ENCODE measurements around the gene LTBP4. TPM values are rescaled to one million over a fixed set of nuclear protein-coding genes. Genes with fewer than 3 reads are reported as not detected.
"Not testable (repeated sequence)": the region's sequence is repeated elsewhere in the genome, so short reads cannot be mapped to it uniquely, and the experiment has no call there.

The LTBP4 gene
- total RNA-seq, 1 experiment from 2014 or later: 75.4 TPM

DNA sequence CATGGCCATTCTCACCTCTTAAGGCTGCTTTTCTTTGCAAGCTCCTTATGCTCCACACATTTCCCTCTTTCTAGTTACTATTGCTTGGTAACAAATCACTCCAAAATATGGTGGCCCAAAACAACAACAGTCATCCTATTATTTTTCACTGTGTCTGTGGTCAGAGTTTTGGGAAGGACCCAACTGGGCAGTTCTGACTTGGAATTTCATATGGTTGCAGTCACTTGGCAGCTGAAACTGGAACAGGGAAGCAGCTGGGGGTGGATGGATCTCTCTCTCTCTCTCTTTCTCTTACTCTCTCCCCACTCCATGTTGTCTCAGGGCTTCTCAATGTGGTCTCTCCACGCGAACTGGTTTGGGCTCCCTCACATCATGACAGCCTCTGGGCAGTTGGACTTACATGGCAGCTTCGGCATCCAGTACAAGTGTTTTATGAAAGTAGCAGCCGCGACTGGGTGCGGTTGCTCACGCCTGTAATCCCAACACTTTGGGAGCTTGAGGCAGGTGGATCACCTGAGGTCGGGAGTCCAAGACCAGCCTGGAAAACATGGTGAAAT is 49.7 kb downstream of the LTBP4 start:
- TF ChIP-seq SIN3A (IDR thresholded peaks at IDR 0.05; ENCODE audit: borderline replicate concordance, insufficient read depth, low read depth, low read length) (no peak), TCF7L2 (IDR thresholded peaks at IDR 0.05; ENCODE audit: low read depth, low read length) (no peak), POLR2AphosphoS5 (IDR thresholded peaks at IDR 0.05; ENCODE audit: low read depth, low read length) (no peak), CTCF (IDR thresholded peaks at IDR 0.05) (no peak)
- TF ChIP-seq, protein P1, sequence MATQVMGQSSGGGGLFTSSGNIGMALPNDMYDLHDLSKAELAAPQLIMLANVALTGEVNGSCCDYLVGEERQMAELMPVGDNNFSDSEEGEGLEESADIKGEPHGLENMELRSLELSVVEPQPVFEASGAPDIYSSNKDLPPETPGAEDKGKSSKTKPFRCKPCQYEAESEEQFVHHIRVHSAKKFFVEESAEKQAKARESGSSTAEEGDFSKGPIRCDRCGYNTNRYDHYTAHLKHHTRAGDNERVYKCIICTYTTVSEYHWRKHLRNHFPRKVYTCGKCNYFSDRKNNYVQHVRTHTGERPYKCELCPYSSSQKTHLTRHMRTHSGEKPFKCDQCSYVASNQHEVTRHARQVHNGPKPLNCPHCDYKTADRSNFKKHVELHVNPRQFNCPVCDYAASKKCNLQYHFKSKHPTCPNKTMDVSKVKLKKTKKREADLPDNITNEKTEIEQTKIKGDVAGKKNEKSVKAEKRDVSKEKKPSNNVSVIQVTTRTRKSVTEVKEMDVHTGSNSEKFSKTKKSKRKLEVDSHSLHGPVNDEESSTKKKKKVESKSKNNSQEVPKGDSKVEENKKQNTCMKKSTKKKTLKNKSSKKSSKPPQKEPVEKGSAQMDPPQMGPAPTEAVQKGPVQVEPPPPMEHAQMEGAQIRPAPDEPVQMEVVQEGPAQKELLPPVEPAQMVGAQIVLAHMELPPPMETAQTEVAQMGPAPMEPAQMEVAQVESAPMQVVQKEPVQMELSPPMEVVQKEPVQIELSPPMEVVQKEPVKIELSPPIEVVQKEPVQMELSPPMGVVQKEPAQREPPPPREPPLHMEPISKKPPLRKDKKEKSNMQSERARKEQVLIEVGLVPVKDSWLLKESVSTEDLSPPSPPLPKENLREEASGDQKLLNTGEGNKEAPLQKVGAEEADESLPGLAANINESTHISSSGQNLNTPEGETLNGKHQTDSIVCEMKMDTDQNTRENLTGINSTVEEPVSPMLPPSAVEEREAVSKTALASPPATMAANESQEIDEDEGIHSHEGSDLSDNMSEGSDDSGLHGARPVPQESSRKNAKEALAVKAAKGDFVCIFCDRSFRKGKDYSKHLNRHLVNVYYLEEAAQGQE (IDR thresholded peaks at IDR 0.05; ENCODE audit: insufficient read depth in 1 of 2, low read depth in 2 of 2, low read length in 1 of 2): no peak
- ChIA-PET CTCF (no interaction called here), POLR2A (no interaction called here)
- Histone ChIP-seq H3K36me3 (ENCODE audit: control insufficient read depth, insufficient read depth, low read length) (no peaks in the 10 kb centered on the region), H3K27me3 (ENCODE audit: control insufficient read depth, insufficient read depth, low read length) (no peaks in the 10 kb centered on the region), H3K4me3 (ENCODE audit: low read depth in 2 of 2, low read length in 2 of 2) (no peak overlapping the region), H3K4me1 (ENCODE audit: control insufficient read depth, insufficient read depth, low read length) (peaks cover 2% of the 10 kb centered on the region; the same call in 1 of the 2 replicates), H3K9me3 (ENCODE audit: control insufficient read depth, insufficient read depth, low read depth, low read length) (no peaks in the 10 kb centered on the region), H3K27ac (ENCODE audit: low read length) (no peak overlapping the region)
- in situ Hi-C loops (cut with HindIII; ENCODE audit: low pct_unique_long_range_greater_than_20kb, low sequenced_read_pairs) (no loop called here), intact Hi-C loops (cut with micrococcal nuclease; ENCODE audit: unreplicated experiment) (no loop called here)
- ATAC-seq (no peak), DNase-seq (ENCODE audit: low read depth, low spot score) (no peak)
- BruUV-seq (replicated peaks): no TSS peak

DNA sequence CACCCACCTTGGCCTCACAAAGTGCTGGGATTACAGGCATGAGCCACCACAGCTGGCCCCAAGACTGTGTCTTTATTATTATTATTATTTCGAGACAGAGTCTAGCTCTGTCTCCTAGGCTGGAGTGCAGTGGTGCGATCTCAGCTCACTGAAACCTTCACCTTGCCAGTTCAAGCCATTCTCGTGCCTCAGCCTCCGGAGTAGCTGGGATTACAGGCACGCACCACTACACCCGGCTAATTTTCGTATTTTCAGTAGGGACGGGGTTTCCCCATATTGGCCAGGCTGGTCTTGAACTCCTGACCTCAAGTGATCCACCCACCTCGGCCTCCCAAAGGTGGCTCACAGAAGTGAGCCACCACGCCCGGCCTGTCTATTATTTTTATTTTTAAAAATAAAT is 51.1 kb downstream of the LTBP4 start:
- H3K27ac ChIP-seq (ENCODE audit: low read length); H3K36me3 ChIP-seq (ENCODE audit: control insufficient read depth, insufficient read depth, low read length); DNase-seq (ENCODE audit: low read depth, low spot score); H3K4me1 ChIP-seq (ENCODE audit: control insufficient read depth, insufficient read depth, low read length); H3K27me3 ChIP-seq (ENCODE audit: control insufficient read depth, insufficient read depth, low read length); POLR2A ChIA-PET; ATAC-seq; in situ Hi-C loops (cut with HindIII; ENCODE audit: low pct_unique_long_range_greater_than_20kb, low sequenced_read_pairs); H3K4me3 ChIP-seq (ENCODE audit: low read depth in 2 of 2, low read length in 2 of 2); BruUV-seq (replicated peaks); CTCF ChIA-PET; intact Hi-C loops (cut with micrococcal nuclease; ENCODE audit: unreplicated experiment); H3K9me3 ChIP-seq (ENCODE audit: control insufficient read depth, insufficient read depth, low read depth, low read length): not testable (repeated sequence)

DNA sequence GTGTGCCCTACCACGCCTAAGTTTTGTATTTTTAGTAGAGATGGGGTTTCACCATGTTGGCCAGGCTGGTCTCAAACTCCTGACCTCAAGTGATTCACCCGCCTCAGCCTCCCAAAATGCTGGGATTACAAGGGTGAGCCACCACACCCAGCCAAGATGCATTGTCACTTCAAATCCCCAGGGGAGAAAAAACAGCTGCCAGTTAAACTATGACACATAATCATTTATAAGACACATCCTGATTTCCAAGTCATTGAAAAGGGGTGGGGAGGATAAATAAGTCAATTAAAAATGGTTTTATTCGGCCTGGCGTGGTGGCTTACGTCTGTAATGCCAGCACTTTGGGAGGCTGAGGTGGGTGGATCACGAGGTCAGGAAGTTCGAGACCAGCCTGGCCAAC is 54.5 kb downstream of the LTBP4 start:
- H3K4me1 ChIP-seq (ENCODE audit: control insufficient read depth, insufficient read depth, low read length); intact Hi-C loops (cut with micrococcal nuclease; ENCODE audit: unreplicated experiment); H3K27ac ChIP-seq (ENCODE audit: low read length); POLR2A ChIA-PET; H3K9me3 ChIP-seq (ENCODE audit: control insufficient read depth, insufficient read depth, low read depth, low read length); H3K27me3 ChIP-seq (ENCODE audit: control insufficient read depth, insufficient read depth, low read length); ATAC-seq; in situ Hi-C loops (cut with HindIII; ENCODE audit: low pct_unique_long_range_greater_than_20kb, low sequenced_read_pairs); BruUV-seq (replicated peaks); H3K36me3 ChIP-seq (ENCODE audit: control insufficient read depth, insufficient read depth, low read length); DNase-seq (ENCODE audit: low read depth, low spot score); H3K4me3 ChIP-seq (ENCODE audit: low read depth in 2 of 2, low read length in 2 of 2): not testable (repeated sequence)
- CTCF ChIA-PET: interaction anchor here (0.8 kb wide), 1 partner anchor 21 kb away, joined by 6 read pairs; no protein-coding TSS in a partner anchor
